A549 (cell line): Measurements from ENCODE around the gene TEP1. TPM values are rescaled to one million over a fixed set of nuclear protein-coding genes. Genes with fewer than 3 reads are reported as not detected.

Experiments used
- ATAC-seq, 2 experiments: fragments of 200-7000 bp in 1 of 2; fragments of >200 bp in 1 of 2; cut with Nextera tagmentation in 1 of 2; cut with Tn5 transposase in 1 of 2; 3 replicates each; pipeline versions ENCODE4 v1.8.0 to v1.9.1; 2018 to 2020; ENCODE audit warnings: mild to moderate bottlenecking in 1 of 2, moderate library complexity in 1 of 2
- CTCF ChIA-PET: fragments of 300-600 bp; sonication (Branson Sonifier 250); formaldehyde crosslinking; extraction: SDS; loops from one replicate; lab custom pipeline; 2021; ENCODE audit warnings: antibody characterized with exemption, inconsistent platforms; lab: Yijun Ruan, JAX
- POLR2A ChIA-PET: fragments of 350-600 bp; formaldehyde crosslinking; extraction: SDS; loops from one replicate; lab custom pipeline; 2021; ENCODE audit warnings: antibody characterized with exemption, inconsistent platforms; lab: Yijun Ruan, JAX
- DNase-seq, 2 experiments: peaks; one replicate each; pipeline versions ENCODE4 v3.0.0 to v3.0.0-alpha.2; 2011 to 2016; ENCODE audit warnings: low read depth in 1 of 2, low spot score in 1 of 2
- FAIRE-seq: peaks from 2 replicates; lab custom pipeline; 2011; peaks lifted over from hg19 to GRCh38; lab: Jason Lieb, UNC
- H3K27ac ChIP-seq, 2 experiments: fragments of >200 bp; sonication (Bioruptor Twin); formaldehyde crosslinking; 3 replicates each; pipeline ENCODE4 v1.5.1; 2016 to 2017
- H3K4me1 ChIP-seq: fragments of >200 bp; sonication (Bioruptor Twin); formaldehyde crosslinking; 3 replicates; pipeline ENCODE4 v1.6.1; 2016
- H3K4me2 ChIP-seq: fragments of >200 bp; sonication (Bioruptor Twin); formaldehyde crosslinking; 3 replicates; pipeline ENCODE4 v1.6.1; 2016
- H3K4me3 ChIP-seq: fragments of >200 bp; sonication (Bioruptor Twin); formaldehyde crosslinking; 3 replicates; pipeline ENCODE4 v1.5.1; 2016
- H3K9me3 ChIP-seq: fragments of >200 bp; sonication (Bioruptor Twin); formaldehyde crosslinking; 3 replicates; pipeline ENCODE4 v1.6.1; 2016
- CBX2 ChIP-seq: fragments of 200-600 bp; sonication (generic); IDR thresholded peaks from 2 replicates; pipeline ENCODE4 v1.6.1; 2016; ENCODE audit warnings: low read depth, mild to moderate bottlenecking, borderline replicate concordance
- CEBPB ChIP-seq, 2 experiments: fragments of >200 bp in 1 of 2; sonication (Bioruptor Twin) in 1 of 2; formaldehyde crosslinking in 1 of 2; IDR thresholded peaks; 2 replicates each; pipeline ENCODE4 v1.6.1; 2012 to 2016
- CTCF ChIP-seq: fragments of >200 bp; sonication (Bioruptor Twin); formaldehyde crosslinking; IDR thresholded peaks from 3 replicates; pipeline ENCODE4 v1.5.1; 2016
- EHMT2 ChIP-seq: fragments of 200-600 bp; sonication (generic); IDR thresholded peaks from 2 replicates; pipeline ENCODE4 v1.6.1; 2016; ENCODE audit warnings: antibody characterized with exemption, low read depth, mild to moderate bottlenecking, moderate library complexity
- ESRRA ChIP-seq: fragments of 150-350 bp; IDR thresholded peaks from 2 replicates; pipeline ENCODE4 v1.6.1; 2014; ENCODE audit warnings: mild to moderate bottlenecking, low read length, borderline replicate concordance
- FOSB ChIP-seq: fragments of 250-450 bp; sonication (Bioruptor Pico); IDR thresholded peaks from 2 replicates; pipeline ENCODE4 v1.5.0; 2020; ENCODE audit warnings: mild to moderate bottlenecking, moderate library complexity
- FOSL2 ChIP-seq, 2 experiments: fragments of 450-650 bp in 1 of 2; fragments of >200 bp in 1 of 2; sonication (Bioruptor Twin) in 1 of 2; formaldehyde crosslinking; IDR thresholded peaks; 2 replicates each; pipeline versions ENCODE4 v1.5.0 to v1.6.1; 2016 to 2020; ENCODE audit warnings: mild to moderate bottlenecking in 1 of 2, moderate library complexity in 1 of 2
- FOXS1 ChIP-seq: fragments of 250-450 bp; sonication (Bioruptor Pico); IDR thresholded peaks from 2 replicates; pipeline ENCODE4 v1.5.0; 2020; ENCODE audit warnings: mild to moderate bottlenecking, moderate library complexity
- GATA3 ChIP-seq: IDR thresholded peaks from 2 replicates; pipeline ENCODE4 v1.6.1; 2012; ENCODE audit warnings: borderline replicate concordance
- HOXB5 ChIP-seq: fragments of 250-450 bp; sonication (Bioruptor Pico); IDR thresholded peaks from 2 replicates; pipeline ENCODE4 v1.5.0; 2020; ENCODE audit warnings: mild to moderate bottlenecking, moderate library complexity
- JUN ChIP-seq, 2 experiments: fragments of >200 bp; sonication (Bioruptor Twin); formaldehyde crosslinking; IDR thresholded peaks; 2 replicates in 1 of 2; 3 replicates in 1 of 2; pipeline ENCODE4 v1.6.1; 2016 to 2017
- JUNB ChIP-seq: fragments of >200 bp; sonication (Bioruptor Twin); formaldehyde crosslinking; IDR thresholded peaks from 2 replicates; pipeline ENCODE4 v1.6.1; 2016
- MAZ ChIP-seq: fragments of 150-350 bp; IDR thresholded peaks from 2 replicates; pipeline ENCODE4 v1.6.1; 2014; ENCODE audit warnings: antibody characterized with exemption, low read depth, low read length, borderline replicate concordance
- MYC ChIP-seq: IDR thresholded peaks from 2 replicates; pipeline ENCODE4 v1.6.1; 2012; ENCODE audit warnings: mild to moderate bottlenecking, inconsistent platforms, low read length, improper control_type of control experiment, borderline replicate concordance
- POLR2A ChIP-seq: IDR thresholded peaks from 2 replicates; pipeline ENCODE4 v1.6.1; 2012; ENCODE audit warnings: mild to moderate bottlenecking, low read length
- RNF2 ChIP-seq: fragments of 200-600 bp; sonication (generic); IDR thresholded peaks from 2 replicates; pipeline ENCODE4 v1.6.1; 2016; ENCODE audit warnings: low read depth, mild to moderate bottlenecking, antibody characterized with exemption, moderate library complexity, borderline replicate concordance
- SREBF2 ChIP-seq: fragments of 450-650 bp; IDR thresholded peaks from 2 replicates; pipeline ENCODE4 v1.6.1; 2014; ENCODE audit warnings: mild to moderate bottlenecking, moderate library complexity
- USF2 ChIP-seq: fragments of 450-650 bp; IDR thresholded peaks from 2 replicates; pipeline ENCODE4 v1.6.1; 2014; ENCODE audit warnings: antibody characterized with exemption
- ZSCAN20 ChIP-seq: fragments of 250-450 bp; sonication (Bioruptor Pico); IDR thresholded peaks from 2 replicates; pipeline ENCODE4 v1.8.0; 2022; ENCODE audit warnings: mild to moderate bottlenecking, moderate library complexity
- WGBS: methylation state at CpG from one replicate; pipeline ENCODE4 v1.1.6; 2017; ENCODE audit errors: missing lambda C conversion rate; 5-methylcytosine and 5-hydroxymethylcytosine counted together
- polyA plus RNA-seq, 4 experiments: library from polyadenylated mRNA; depleted of rRNA in 3 of 4; stranded (reverse); fragments of >200 nt; fragmentation: RNase III in 1 of 4; extraction: RNeasy Plus Mini Kit Qiagen cat#74134 plus additional on column Dnase treatment in 1 of 4; gene quantifications; 2 replicates in 3 of 4; 3 replicates in 1 of 4; pipeline ENCODE4 v1.2.3, GENCODE V29; 2011 to 2017
- TF ChIP-seq, protein P1 (sequence below): fragments of 250-450 bp; sonication (Bioruptor Pico); IDR thresholded peaks from 2 replicates; pipeline ENCODE4 v1.5.0; 2020; ENCODE audit warnings: low read depth, mild to moderate bottlenecking, moderate library complexity

The TEP1 gene
- polyA plus RNA-seq, 2 of the 4 experiments (the other 2 are of a cell fraction), result 6.8 to 17.5 TPM

DNA sequence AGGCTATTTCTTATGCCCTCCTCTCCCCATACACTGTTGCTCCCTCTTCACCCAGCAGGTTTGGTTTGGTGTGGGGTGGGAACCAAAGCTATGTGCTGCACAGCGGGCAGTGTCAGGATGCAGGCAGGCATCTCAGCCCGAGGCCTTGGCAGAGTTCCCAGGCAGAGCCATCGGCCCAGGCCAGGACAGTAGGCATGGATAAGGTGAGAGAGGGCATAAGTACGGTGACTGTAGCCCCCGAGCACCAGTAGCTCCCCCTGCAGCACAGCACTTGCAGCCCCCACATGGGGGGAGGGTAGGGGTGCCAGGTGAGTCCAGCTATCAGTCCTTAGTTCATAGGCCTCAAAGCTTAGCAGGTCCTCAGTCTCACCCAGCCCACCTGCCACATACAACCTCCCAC is 15.5 kb upstream of the TEP1 start:
- WGBS, result 59% methylated on average over 5 of the region's 5 CpGs
- no peak for FAIRE-seq
- Histone ChIP-seq H3K27ac (no peak overlapping the region), H3K4me3 (no peak overlapping the region), H3K9me3 (no peaks in the 10 kb centered on the region), H3K4me2 (no peak overlapping the region), H3K4me1 (no peaks in the 10 kb centered on the region)
- DNase-seq, result no peak
- ChIA-PET POLR2A (interaction anchor here (1.0 kb wide), 1 partner anchor 33 kb away, joined by 3 read pairs; the partner anchor contains the start of gene PIP4P1), CTCF (interaction anchor here (0.9 to 3.8 kb wide), 2 partner anchors 14 to 17 kb away, joined by 3 to 31 read pairs; partner anchors contain the start of gene TEP1)
- TF ChIP-seq FOXS1 (CRISPR knock-in tag), result no peak
- TF ChIP-seq EHMT2, result no peak
- TF ChIP-seq USF2, result no peak
- no peak for TF ChIP-seq ESRRA
- no peak for ATAC-seq

DNA sequence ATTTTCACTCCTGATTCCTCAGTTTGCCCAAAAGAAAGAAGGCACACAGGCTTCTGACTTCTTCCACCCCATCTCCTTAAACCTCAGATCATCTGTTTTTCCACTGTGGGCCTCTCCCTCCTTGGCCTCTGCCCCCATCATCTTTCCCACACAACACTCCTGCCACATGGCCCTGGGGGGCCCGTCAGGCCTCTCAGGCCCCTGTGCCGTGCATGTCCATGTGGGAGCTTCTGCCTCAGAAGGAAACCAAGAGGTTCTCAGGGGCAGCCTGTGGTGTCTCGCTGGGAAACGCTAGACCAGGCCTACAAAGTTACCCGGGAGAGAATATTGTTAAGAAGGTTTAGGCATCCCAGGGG is 14.7 kb upstream of the TEP1 start:
- TF ChIP-seq JUN (IDR thresholded peaks at IDR 0.05) (no peak), GATA3 (no peak), FOSL2 (IDR thresholded peaks at IDR 0.05) (no peak), FOSL2 (CRISPR knock-in tag; IDR thresholded peaks at IDR 0.05) (no peak), HOXB5 (CRISPR knock-in tag) (no peak), CEBPB (IDR thresholded peaks at IDR 0.05) (no peak), ZSCAN20 (CRISPR knock-in tag) (no peak), CBX2 (no peak), POLR2A (no peak), RNF2 (no peak), JUNB (no peak), FOSB (no peak), MAZ (no peak), CTCF (no peak), MYC (no peak)
- TF ChIP-seq, protein P1, sequence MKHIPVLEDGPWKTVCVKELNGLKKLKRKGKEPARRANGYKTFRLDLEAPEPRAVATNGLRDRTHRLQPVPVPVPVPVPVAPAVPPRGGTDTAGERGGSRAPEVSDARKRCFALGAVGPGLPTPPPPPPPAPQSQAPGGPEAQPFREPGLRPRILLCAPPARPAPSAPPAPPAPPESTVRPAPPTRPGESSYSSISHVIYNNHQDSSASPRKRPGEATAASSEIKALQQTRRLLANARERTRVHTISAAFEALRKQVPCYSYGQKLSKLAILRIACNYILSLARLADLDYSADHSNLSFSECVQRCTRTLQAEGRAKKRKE (CRISPR knock-in tag), result no peak
- CTCF ChIA-PET, result interaction anchor here (3.8 kb wide), 1 partner anchor 13 kb away, joined by 31 read pairs; the partner anchor contains the start of gene TEP1
- Histone ChIP-seq H3K4me3 (no peak overlapping the region), H3K4me1 (no peaks in the 10 kb centered on the region), H3K9me3 (no peaks in the 10 kb centered on the region), H3K27ac (no peak overlapping the region), H3K4me2 (no peak overlapping the region)
- 94% methylated on average over 5 of the region's 5 CpGs for WGBS
- POLR2A ChIA-PET, result no interaction called here
- DNase-seq (no peak), FAIRE-seq (no peak), ATAC-seq (no peak)

GRCh38 chr14:20427231-20428009 is 14.1 kb upstream of the TEP1 start:
- Histone ChIP-seq H3K9me3 (no peaks in the 10 kb centered on the region), H3K27ac (peak overlapping the region in 1 of 2 experiments; percentile 37; a peak in 1 of 6 replicates), H3K4me1 (no peaks in the 10 kb centered on the region), H3K4me3 (no peak overlapping the region), H3K4me2 (no peak overlapping the region)
- 62% methylated on average over 5 of the region's 5 CpGs for WGBS
- FAIRE-seq, result no peak
- TF ChIP-seq FOSL2 (IDR thresholded peaks at IDR 0.05) (no peak), FOSL2 (CRISPR knock-in tag; IDR thresholded peaks at IDR 0.05) (peak; percentile 29; the same call in 1 of the 2 replicates), SREBF2 (no peak)
- CTCF ChIA-PET, result interaction anchor here (3.8 kb wide), 1 partner anchor 13 kb away, joined by 31 read pairs; the partner anchor contains the start of gene TEP1
- peak; percentile 20 to 25 for DNase-seq
- ATAC-seq, result peak; percentile 36 to 63; a peak in 3 of 6 replicates
- POLR2A ChIA-PET, result no interaction called here
